ENCODE measurements around the gene SHISA2. TPM values are rescaled to one million over a fixed set of nuclear protein-coding genes. Genes with fewer than 3 reads are reported as not detected.

Gene SHISA2
- total RNA-seq, 1 experiment from 2014 or later: not detected

GRCh38 chr13:26012995-26013394 lies 38.8 kb downstream of the SHISA2 start:
- Histone ChIP-seq H3K27me3 (ENCODE audit: low read length) (no peaks in the 10 kb centered on the region), H3K79me2 (ENCODE audit: low read length) (no peaks in the 10 kb centered on the region), H3K4me1 (ENCODE audit: low read length) (no peaks in the 10 kb centered on the region), H4K20me1 (ENCODE audit: insufficient read depth, low read depth, low read length) (no peaks in the 10 kb centered on the region), H3K36me3 (ENCODE audit: insufficient read depth, low read length) (no peaks in the 10 kb centered on the region), H3K9me2 (replicated peaks; ENCODE audit: insufficient read depth, low read length) (no peaks in the 10 kb centered on the region), H3K9ac (ENCODE audit: low read length) (no peak overlapping the region), H3K4me2 (ENCODE audit: low read depth, low read length, poor library complexity, severe bottlenecking) (no peak overlapping the region), H3K9me3 (ENCODE audit: low read length) (no peaks in the 10 kb centered on the region), H2AFZ (ENCODE audit: low read length) (no peak overlapping the region), H3K4me3 (ENCODE audit: low read length) (no peak overlapping the region), H3K27ac (ENCODE audit: low read length) (no peak overlapping the region)
- DNase-seq: no peak

GRCh38 chr13:26011996-26012821 lies 39.6 kb downstream of the SHISA2 start:
- no peaks in the 10 kb centered on the region for H3K36me3 ChIP-seq (ENCODE audit: insufficient read depth, low read length)
- no peaks in the 10 kb centered on the region for H3K9me2 ChIP-seq (replicated peaks; ENCODE audit: insufficient read depth, low read length)
- H3K4me2 ChIP-seq (ENCODE audit: low read depth, low read length, poor library complexity, severe bottlenecking): no peak overlapping the region
- no peaks in the 10 kb centered on the region for H3K27me3 ChIP-seq (ENCODE audit: low read length)
- DNase-seq: no peak
- H3K4me3 ChIP-seq (ENCODE audit: low read length): no peak overlapping the region
- no peaks in the 10 kb centered on the region for H3K79me2 ChIP-seq (ENCODE audit: low read length)
- H4K20me1 ChIP-seq (ENCODE audit: insufficient read depth, low read depth, low read length): no peaks in the 10 kb centered on the region
- H3K9me3 ChIP-seq (ENCODE audit: low read length): no peaks in the 10 kb centered on the region
- no peaks in the 10 kb centered on the region for H3K4me1 ChIP-seq (ENCODE audit: low read length)
- H3K9ac ChIP-seq (ENCODE audit: low read length): no peak overlapping the region
- no peak overlapping the region for H3K27ac ChIP-seq (ENCODE audit: low read length)
- H2AFZ ChIP-seq (ENCODE audit: low read length): no peak overlapping the region

GRCh38 chr13:26011208-26011573 lies 40.6 kb downstream of the SHISA2 start:
- H3K4me2 ChIP-seq (ENCODE audit: low read depth, low read length, poor library complexity, severe bottlenecking): no peak overlapping the region
- no peaks in the 10 kb centered on the region for H3K9me2 ChIP-seq (replicated peaks; ENCODE audit: insufficient read depth, low read length)
- no peaks in the 10 kb centered on the region for H3K9me3 ChIP-seq (ENCODE audit: low read length)
- no peaks in the 10 kb centered on the region for H3K4me1 ChIP-seq (ENCODE audit: low read length)
- H3K36me3 ChIP-seq (ENCODE audit: insufficient read depth, low read length): no peaks in the 10 kb centered on the region
- H3K27ac ChIP-seq (ENCODE audit: low read length): no peak overlapping the region
- H2AFZ ChIP-seq (ENCODE audit: low read length): no peak overlapping the region
- no peak for DNase-seq
- H3K9ac ChIP-seq (ENCODE audit: low read length): no peak overlapping the region
- no peaks in the 10 kb centered on the region for H3K27me3 ChIP-seq (ENCODE audit: low read length)
- H3K79me2 ChIP-seq (ENCODE audit: low read length): no peaks in the 10 kb centered on the region
- no peaks in the 10 kb centered on the region for H4K20me1 ChIP-seq (ENCODE audit: insufficient read depth, low read depth, low read length)
- no peak overlapping the region for H3K4me3 ChIP-seq (ENCODE audit: low read length)

GRCh38 chr13:26010487-26011207 lies 41.2 kb downstream of the SHISA2 start:
- Histone ChIP-seq H3K9ac (ENCODE audit: low read length) (no peak overlapping the region), H3K27ac (ENCODE audit: low read length) (no peak overlapping the region), H3K9me2 (replicated peaks; ENCODE audit: insufficient read depth, low read length) (no peaks in the 10 kb centered on the region), H3K27me3 (ENCODE audit: low read length) (no peaks in the 10 kb centered on the region), H3K4me3 (ENCODE audit: low read length) (no peak overlapping the region), H3K79me2 (ENCODE audit: low read length) (no peaks in the 10 kb centered on the region), H3K36me3 (ENCODE audit: insufficient read depth, low read length) (no peaks in the 10 kb centered on the region), H2AFZ (ENCODE audit: low read length) (no peak overlapping the region), H4K20me1 (ENCODE audit: insufficient read depth, low read depth, low read length) (no peaks in the 10 kb centered on the region), H3K9me3 (ENCODE audit: low read length) (no peaks in the 10 kb centered on the region), H3K4me2 (ENCODE audit: low read depth, low read length, poor library complexity, severe bottlenecking) (no peak overlapping the region), H3K4me1 (ENCODE audit: low read length) (no peaks in the 10 kb centered on the region)
- DNase-seq: no peak

GRCh38 chr13:26007261-26008125 lies 44.3 kb downstream of the SHISA2 start:
- Histone ChIP-seq H3K27ac (ENCODE audit: low read length) (no peak overlapping the region), H3K9me3 (ENCODE audit: low read length) (no peaks in the 10 kb centered on the region), H2AFZ (ENCODE audit: low read length) (no peak overlapping the region), H3K79me2 (ENCODE audit: low read length) (no peaks in the 10 kb centered on the region), H3K9ac (ENCODE audit: low read length) (no peak overlapping the region), H3K4me3 (ENCODE audit: low read length) (no peak overlapping the region), H4K20me1 (ENCODE audit: insufficient read depth, low read depth, low read length) (no peaks in the 10 kb centered on the region), H3K4me1 (ENCODE audit: low read length) (no peaks in the 10 kb centered on the region), H3K4me2 (ENCODE audit: low read depth, low read length, poor library complexity, severe bottlenecking) (no peak overlapping the region), H3K9me2 (replicated peaks; ENCODE audit: insufficient read depth, low read length) (no peaks in the 10 kb centered on the region), H3K27me3 (ENCODE audit: low read length) (no peaks in the 10 kb centered on the region), H3K36me3 (ENCODE audit: insufficient read depth, low read length) (no peaks in the 10 kb centered on the region)
- DNase-seq: no peak

Other genes with a start within 250 kb of the SHISA2 start
- 36.9 and 48.1 TPM in 2 replicates for gene RNF6, start 170.3 kb upstream of the SHISA2 start, total RNA-seq (2014; rRNA removed; shearing (Covaris generic); ENCODE audit: low replicate concordance)
- 8.5 and 12.8 TPM in 2 replicates for gene CDK8, start 202.1 kb upstream of the SHISA2 start, total RNA-seq (2014; rRNA removed; shearing (Covaris generic); ENCODE audit: low replicate concordance)